Activated naive CD4-positive, alpha-beta T cell treated with anti-CD3 and anti-CD28 coated beads, Interleukin-2, amount 50 U/mL, for 16 hours (primary cell): ENCODE results near the gene OXNAD1.
"Not testable (repeated sequence)": the region's sequence is repeated elsewhere in the genome, so short reads cannot be mapped to it uniquely, and the experiment has no call there.

Experiments
- DNase-seq: peaks from one replicate; pipeline ENCODE4 v3.0.0-alpha.2; 2020

OXNAD1 gene

GRCh38 chr3:16304061-16305010, 39.3 kb downstream of the OXNAD1 start:
- DNase-seq = no peak

- DNase-seq = peak; percentile 34
Observed at GRCh38 chr3:16305111-16305541, 40.1 kb downstream of the OXNAD1 start.

- DNase-seq = no peak
Observed at GRCh38 chr3:16307832-16308531, 43.0 kb downstream of the OXNAD1 start.

- DNase-seq = no peak
Observed at GRCh38 chr3:16308727-16309126, 43.7 kb downstream of the OXNAD1 start.

GRCh38 chr3:16309558-16309957, 44.5 kb downstream of the OXNAD1 start:
- peak; percentile 55 for DNase-seq

- DNase-seq = not testable (repeated sequence)
Observed at GRCh38 chr3:16310486-16310885, 45.5 kb downstream of the OXNAD1 start.

GRCh38 chr3:16311960-16312451, 47.0 kb downstream of the OXNAD1 start:
- DNase-seq = no peak

GRCh38 chr3:16313886-16314645, 49.1 kb downstream of the OXNAD1 start:
- no peak for DNase-seq

- no peak for DNase-seq
Observed at GRCh38 chr3:16315623-16316022, 50.6 kb downstream of the OXNAD1 start.

GRCh38 chr3:16316396-16316795, 51.4 kb downstream of the OXNAD1 start:
- DNase-seq = no peak

GRCh38 chr3:16316847-16317560, 52.0 kb downstream of the OXNAD1 start:
- DNase-seq = no peak

- no peak for DNase-seq
Observed at GRCh38 chr3:16317561-16317945, 52.5 kb downstream of the OXNAD1 start.

DNA sequence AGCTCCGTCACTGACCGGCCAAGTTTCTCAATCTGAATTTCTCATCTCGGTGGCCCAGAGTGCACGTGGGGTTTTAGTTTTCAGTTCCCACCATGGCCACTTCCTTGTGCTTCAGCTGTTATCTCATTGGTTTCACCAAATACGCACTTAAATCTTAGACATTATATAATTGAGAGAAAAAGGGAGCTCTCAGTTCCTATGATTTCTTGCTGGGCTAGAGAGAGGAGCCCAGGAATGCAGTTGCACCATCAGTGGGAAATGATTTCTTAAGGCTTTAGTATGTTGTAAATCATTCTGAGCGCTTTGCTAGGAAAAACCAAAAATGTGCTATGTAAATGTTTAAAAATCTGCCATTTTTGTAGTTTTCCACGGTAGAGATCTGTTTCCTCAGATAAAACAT, 53.2 kb downstream of the OXNAD1 start:
- no peak for DNase-seq

- peak; percentile 86 for DNase-seq
Observed at GRCh38 chr3:16319307-16319706, 54.3 kb downstream of the OXNAD1 start.

DNA sequence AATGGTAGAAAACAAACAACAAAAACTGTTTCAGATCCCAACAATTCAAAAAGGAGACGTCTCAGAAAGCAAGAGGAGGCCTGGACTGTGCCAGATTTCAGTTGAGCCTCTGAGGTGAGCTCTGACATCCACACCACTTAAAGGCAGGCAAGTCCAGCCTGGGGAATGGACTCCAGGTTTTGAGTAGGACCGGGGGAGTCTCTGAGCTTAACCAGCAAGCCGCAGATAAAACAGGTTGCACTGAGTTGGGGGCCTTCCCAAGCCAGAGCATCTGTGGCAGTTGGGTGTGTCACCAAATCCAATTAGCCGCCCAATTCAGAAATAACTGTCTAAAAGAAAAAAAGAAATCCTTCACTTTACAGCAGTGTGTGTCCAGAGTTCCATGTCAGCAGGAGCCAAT, 54.7 kb downstream of the OXNAD1 start:
- no peak for DNase-seq

DNA sequence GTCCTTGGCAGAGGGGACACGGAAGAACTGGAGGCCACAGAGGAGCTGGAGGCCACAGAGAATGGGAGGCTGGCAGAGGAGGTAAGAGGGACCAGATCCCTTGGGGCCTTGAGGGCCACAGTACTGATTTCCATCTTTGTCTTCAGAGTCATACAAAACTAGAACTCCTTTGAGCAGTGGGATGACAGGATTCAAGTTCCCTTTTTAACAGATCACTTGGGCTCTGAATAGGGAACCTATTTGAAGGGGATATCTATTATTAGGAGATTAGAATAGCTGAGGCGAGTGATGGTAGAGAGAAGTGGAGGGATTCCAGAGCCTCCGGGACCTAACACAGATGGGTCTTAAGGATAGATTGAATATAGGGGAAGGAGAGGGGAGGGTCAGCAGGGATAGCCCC, 55.7 kb downstream of the OXNAD1 start:
- no peak for DNase-seq

DNA sequence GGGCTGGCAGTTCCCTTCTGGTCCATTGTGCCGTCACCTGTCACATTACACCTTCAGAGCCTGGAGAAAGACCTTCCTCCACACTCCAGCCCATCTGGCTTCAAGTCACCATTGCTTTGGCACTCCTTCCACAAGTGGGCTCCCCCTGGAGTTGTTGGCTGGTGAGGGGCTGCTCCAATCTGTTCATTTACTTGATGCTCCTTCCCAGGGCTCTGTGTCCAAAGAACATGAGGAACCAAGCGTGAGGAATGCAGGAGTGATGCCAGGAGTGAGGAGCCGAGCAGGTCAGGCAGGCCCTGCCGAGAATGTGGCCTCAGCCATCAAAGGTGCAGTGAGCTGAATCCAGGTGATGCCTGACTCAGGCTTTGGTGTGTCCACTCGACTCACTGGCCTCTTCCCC, 57.2 kb downstream of the OXNAD1 start:
- DNase-seq = no peak

GRCh38 chr3:16323737-16324136, 58.7 kb downstream of the OXNAD1 start:
- no peak for DNase-seq

GRCh38 chr3:16325850-16326249, 60.8 kb downstream of the OXNAD1 start:
- DNase-seq = no peak

- DNase-seq = no peak
Observed at GRCh38 chr3:16326724-16327349, 61.8 kb downstream of the OXNAD1 start.

- DNase-seq = no peak
Observed at GRCh38 chr3:16328124-16328523, 63.1 kb downstream of the OXNAD1 start.
